Stimulated activated CD8-positive, alpha-beta memory T cell treated with anti-CD3 and anti-CD28 coated beads, Interleukin-12 subunit alpha, Interleukin-12 subunit beta, amount 100 ng/mL, for 24 hours (primary cell): ENCODE measurements around the gene TRAPPC10.

Source experiments
- DNase-seq: peaks from one replicate; pipeline ENCODE4 v3.0.0-alpha.2; 2020; ENCODE audit errors: extremely low read depth

Gene TRAPPC10

GRCh38 chr21:44039828-44040227, 27.7 kb downstream of the TRAPPC10 start:
- no peak for DNase-seq

DNA sequence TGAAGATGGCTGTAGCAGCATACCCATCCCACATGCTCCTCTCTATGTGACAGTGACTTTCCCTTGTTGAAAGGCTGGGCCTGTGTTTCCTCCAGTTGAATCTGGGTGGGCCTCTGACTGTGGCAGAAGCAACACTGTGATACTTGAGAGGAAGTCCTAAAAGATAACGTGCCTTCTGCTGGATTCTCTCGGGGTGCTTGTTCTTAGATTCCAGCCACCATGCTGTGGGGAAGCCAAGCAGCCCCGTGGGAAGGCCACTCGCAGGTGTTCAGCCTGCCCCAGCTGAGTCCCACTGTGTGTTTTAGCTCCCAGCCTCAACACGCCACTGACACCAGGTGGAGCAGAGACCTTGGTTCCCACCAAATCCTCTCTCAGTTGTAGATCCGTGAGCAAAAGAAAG, 31.5 kb downstream of the TRAPPC10 start:
- DNase-seq = no peak

GRCh38 chr21:44046734-44047133, 34.6 kb downstream of the TRAPPC10 start:
- no peak for DNase-seq

- no peak for DNase-seq
Measured at GRCh38 chr21:44047996-44048560, 36.0 kb downstream of the TRAPPC10 start.

DNA sequence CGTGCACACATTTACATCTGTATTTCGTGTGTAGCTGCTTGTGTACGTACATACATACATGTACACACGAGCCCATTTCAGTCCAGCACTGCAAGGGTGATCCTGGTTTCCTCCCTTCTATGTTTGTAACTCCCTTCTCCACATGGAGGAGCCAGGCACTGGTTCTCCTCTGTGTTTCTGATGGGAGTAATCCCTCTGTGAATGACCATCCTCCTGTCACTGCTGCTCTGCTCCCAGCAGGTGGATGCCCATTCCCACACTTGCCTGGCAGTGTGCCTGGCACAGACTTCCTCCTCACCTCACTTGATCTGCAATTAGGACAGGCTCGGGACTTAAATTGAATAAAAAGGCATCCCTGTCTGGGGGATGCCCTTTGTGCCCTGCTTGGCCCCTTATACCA, 37.1 kb downstream of the TRAPPC10 start:
- DNase-seq = no peak

DNA sequence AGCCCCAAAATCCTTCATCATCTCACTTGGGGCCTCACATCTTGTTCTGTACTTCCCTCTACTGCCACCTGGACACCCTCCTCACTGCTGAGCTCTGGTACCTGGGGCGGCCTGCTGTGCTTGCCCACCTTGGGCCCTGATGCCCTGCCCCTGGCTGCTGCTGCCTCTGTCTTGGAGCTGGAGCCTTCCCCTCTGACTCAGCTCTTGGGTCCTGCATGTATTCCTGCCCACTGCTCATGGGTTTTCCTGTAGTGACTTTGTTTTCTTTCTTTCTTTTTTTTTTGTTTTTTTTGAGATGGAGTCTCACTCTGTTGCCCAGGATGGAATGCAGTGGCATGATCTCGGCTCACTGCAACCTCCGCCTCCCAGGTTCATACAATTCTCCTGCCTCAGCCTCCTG, 37.5 kb downstream of the TRAPPC10 start:
- DNase-seq = no peak

DNA sequence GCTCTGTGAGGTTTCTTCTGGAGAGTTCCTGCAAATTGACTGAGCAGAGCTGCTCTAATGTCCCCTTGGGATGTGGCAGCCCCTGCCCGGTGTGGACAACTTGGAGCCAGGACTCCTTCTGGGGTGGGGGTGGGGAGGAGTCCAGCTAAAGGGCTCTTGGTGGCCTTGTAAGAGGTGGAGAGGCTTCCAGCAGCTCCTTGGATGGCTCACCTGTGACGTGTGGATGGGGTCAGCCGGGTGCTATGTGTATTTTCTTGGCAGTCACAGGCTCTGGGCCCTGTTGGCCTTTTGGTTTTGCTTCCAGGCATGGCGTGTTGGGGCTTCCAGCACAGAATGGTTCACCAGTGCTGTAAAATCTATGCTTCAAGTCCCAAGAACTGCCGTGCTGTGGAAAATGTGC, 38.2 kb downstream of the TRAPPC10 start:
- no peak for DNase-seq

DNA sequence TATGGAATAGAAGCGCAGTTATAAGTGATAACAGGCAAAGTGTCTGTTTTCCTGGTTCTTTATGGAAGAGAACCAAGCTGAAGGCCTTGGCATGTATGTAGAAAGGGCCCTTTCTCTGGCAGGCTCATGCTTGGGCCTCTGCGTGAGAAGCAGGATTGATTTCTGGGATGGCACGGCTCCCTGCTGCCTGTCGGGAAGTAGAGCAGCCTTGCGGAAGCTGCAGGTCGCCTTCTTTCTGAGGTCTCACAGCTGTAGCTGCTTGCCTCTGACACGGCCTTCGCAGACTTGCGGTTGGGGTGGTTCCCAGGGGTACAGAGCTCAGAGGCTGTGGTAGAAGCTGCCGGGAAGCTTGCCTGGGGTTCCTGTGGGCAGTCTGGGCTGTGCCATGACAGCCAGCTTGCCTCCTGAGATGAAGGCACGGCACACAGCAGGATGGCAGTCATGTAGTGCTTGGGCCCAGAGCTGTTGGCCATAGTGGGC, 39.4 kb downstream of the TRAPPC10 start:
- DNase-seq = no peak

- no peak for DNase-seq
Measured at GRCh38 chr21:44052071-44052829, 40.1 kb downstream of the TRAPPC10 start.

DNA sequence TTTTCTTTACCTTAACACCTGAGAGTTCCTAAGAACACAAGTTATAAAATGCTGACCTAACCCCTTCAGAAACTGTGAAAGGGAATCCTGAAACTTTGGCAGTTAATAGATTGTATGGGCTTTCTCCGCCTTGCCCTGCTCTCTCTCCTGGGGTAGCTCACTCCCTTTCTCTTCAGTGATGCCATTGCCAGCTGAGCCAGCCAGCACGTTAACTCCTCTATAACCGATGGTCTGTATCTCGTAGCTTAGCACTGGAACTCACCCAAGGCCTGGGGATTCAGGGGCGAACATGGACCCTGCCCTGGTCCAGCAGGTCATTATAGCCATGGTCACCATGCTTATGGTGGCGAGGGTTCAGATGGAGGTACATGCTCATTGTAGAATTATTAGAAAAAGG, 40.7 kb downstream of the TRAPPC10 start:
- DNase-seq = no peak

DNA sequence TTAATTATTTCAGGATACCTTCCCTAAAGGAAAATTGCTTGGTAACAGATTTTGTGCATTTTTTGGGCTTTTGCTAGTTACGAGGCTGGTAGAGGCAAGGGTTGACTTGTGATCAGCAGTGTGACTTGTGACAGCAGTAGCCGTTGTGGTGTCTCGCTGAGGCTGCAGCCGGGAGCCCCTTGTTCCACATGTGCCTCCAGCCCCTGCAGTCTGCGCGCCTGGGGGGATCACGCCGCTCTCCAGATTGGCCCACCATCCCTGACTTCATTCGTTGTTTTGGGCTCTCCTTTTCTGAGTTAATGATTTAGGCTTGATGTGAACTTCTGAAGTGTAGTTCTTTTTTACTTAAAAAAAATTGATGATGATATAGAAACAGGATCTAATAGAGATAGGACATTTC, 41.5 kb downstream of the TRAPPC10 start:
- no peak for DNase-seq

- no peak for DNase-seq
Measured at GRCh38 chr21:44054710-44055109, 42.6 kb downstream of the TRAPPC10 start.

DNA sequence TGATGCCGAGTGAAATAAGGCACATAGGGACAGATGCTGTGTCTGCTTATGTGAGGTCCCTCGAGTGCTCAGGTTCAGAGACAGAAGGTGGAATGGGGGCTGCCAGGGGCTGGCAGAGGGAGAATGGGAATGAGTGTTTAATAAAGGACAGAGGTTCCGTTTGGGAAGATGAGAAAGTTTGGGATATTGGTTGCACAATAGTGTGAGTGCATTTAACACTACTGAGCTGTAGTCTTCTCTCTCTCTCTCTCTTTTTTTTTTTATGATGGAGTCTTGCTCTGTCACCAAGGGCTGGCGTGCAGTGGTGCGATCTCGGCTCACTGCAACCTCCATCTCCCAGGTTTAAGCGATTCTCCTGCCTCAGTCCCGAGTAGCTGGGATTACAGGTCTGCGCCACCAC, 44.9 kb downstream of the TRAPPC10 start:
- DNase-seq = no peak

DNA sequence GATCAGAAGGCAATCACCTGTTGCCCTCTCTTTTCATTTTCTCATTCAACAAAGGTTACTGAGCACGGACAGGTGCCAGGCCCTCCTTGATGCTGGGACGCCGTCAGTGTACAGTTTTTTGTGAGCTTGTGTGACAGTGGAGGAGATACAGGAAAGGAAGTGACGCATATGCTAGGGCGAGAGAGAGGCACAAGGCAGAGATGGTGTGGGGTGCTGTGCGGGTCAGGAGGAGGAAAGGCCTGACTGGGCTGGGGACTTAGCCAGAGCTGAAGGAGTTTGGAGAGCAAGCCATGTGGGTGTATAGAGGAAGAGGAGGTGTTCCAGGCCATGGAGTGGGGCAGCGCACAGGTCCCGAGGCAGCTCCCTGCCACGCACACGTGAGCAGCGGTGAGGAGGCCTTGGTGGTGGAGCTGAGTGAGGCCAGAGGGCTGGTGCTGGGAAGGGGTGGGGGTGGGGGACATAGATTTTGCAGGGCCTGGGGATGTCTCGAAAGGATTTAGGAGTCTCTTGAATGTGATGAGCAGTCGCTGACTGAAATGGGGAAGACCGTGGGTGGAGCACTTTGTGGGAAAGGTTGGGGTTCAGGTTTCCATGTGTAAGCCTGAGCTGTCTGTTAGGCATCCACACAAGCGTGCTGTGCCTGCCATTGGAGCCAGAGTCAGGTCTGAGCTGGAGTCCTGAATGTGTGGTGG, 46.0 kb downstream of the TRAPPC10 start:
- DNase-seq = no peak

GRCh38 chr21:44058652-44058964, 46.5 kb downstream of the TRAPPC10 start:
- no peak for DNase-seq

DNA sequence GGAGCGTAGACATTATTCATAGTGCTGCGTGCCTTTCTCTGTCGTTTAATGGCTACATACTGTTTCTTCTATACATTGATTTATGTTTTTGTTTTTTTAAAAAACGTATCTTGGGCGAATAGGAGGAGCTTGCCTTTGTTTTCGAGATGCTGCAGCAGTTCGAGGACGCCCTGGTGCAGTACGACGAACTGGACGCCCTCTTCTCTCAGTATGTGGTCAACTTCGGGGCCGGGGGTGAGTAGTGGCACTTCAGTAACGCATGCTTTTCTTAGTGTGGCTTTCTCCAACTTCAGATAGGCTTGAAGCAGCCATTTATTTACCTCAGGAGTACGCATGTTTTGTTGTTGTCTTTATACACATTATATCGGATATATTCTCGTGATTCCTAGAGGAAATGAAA, 46.9 kb downstream of the TRAPPC10 start:
- DNase-seq = no peak

GRCh38 chr21:44059710-44060109, 47.6 kb downstream of the TRAPPC10 start:
- DNase-seq = no peak

- DNase-seq = no peak
Measured at GRCh38 chr21:44062380-44062779, 50.3 kb downstream of the TRAPPC10 start.

- no peak for DNase-seq
Measured at GRCh38 chr21:44063151-44063912, 51.2 kb downstream of the TRAPPC10 start.

- no peak for DNase-seq
Measured at GRCh38 chr21:44064852-44065403, 52.8 kb downstream of the TRAPPC10 start.

- DNase-seq = peak; percentile 35
Measured at GRCh38 chr21:44065428-44065827, 53.3 kb downstream of the TRAPPC10 start.

DNA sequence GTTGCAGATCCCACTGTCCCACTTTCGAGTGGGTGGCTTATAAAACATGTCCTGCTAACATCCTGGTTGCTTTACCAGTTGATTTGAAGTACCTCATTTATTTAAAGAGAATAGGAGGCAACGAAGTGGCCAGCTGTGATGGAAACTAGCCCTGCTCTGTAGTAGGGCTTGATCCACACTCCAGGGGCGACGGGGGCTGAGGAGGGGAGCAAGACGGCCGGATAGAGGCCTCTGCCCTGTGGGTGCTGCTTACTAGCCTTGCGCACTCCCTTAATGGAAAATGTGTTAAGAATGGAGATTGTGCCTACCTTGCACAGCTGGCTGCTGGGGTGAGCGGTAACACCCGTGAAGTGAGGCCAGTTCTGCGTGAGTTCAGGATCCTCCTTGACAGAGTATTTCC, 54.0 kb downstream of the TRAPPC10 start:
- no peak for DNase-seq
